Neuronal stem cell (in vitro differentiated cells): ENCODE data around the gene NPTX1.

Experiments
- DNase-seq: peaks from one replicate; pipeline ENCODE4 v3.0.0-alpha.2; 2013; ENCODE audit warnings: low spot score
- H2AFZ ChIP-seq: one replicate; pipeline ENCODE4 v1.6.1; 2013; ENCODE audit warnings: mild to moderate bottlenecking, low read length, inconsistent platforms
- H2AK5ac ChIP-seq: 2 replicates; pipeline ENCODE4 v1.6.1; 2013; ENCODE audit warnings: low read depth, mild to moderate bottlenecking, inconsistent platforms, low read length, moderate library complexity, mixed read lengths
- H2BK120ac ChIP-seq: 2 replicates; pipeline ENCODE4 v1.6.1; 2013; ENCODE audit warnings: low read depth, mild to moderate bottlenecking, inconsistent platforms, low read length, moderate library complexity, mixed read lengths
- H2BK12ac ChIP-seq: one replicate; pipeline ENCODE4 v1.6.1; 2013; ENCODE audit warnings: low read length, inconsistent platforms
- H2BK15ac ChIP-seq: 2 replicates; pipeline ENCODE4 v1.6.1; 2013; ENCODE audit warnings: mild to moderate bottlenecking, low read length, inconsistent platforms, mixed read lengths
- H2BK5ac ChIP-seq: one replicate; pipeline ENCODE4 v1.6.1; 2013; ENCODE audit warnings: inconsistent platforms, mild to moderate bottlenecking, low read length, moderate library complexity
- H3K14ac ChIP-seq: one replicate; pipeline ENCODE4 v1.6.1; 2013; ENCODE audit warnings: low read length, inconsistent platforms
- H3K18ac ChIP-seq: 2 replicates; pipeline ENCODE4 v1.6.1; 2013; ENCODE audit warnings: low read length, inconsistent platforms
- H3K23ac ChIP-seq: 2 replicates; pipeline ENCODE4 v1.6.1; 2013; ENCODE audit warnings: low read depth, mild to moderate bottlenecking, mixed read lengths, low read length, inconsistent platforms; ENCODE audit not compliant: poor library complexity
- H3K27ac ChIP-seq: replicated peaks from 3 replicates; pipeline ENCODE4 v1.5.1; 2013; ENCODE audit warnings: low read length, inconsistent platforms
- H3K27me3 ChIP-seq, 3 experiments: 2 replicates each; pipeline ENCODE4 v1.6.1; 2013; ENCODE audit warnings: low read length in 3 of 3, mild to moderate bottlenecking in 2 of 3, inconsistent platforms in 1 of 3, low read depth in 1 of 3, mixed read lengths in 1 of 3, moderate library complexity in 1 of 3; ENCODE audit not compliant: control insufficient read depth in 3 of 3, insufficient read depth in 3 of 3
- H3K36me3 ChIP-seq, 2 donors: replicated peaks in 1 of 2; 2 replicates each; pipeline ENCODE4 v1.6.1; 2013; ENCODE audit warnings: low read length in 2 of 2; ENCODE audit not compliant: control insufficient read depth in 2 of 2, insufficient read depth in 2 of 2
- H3K4ac ChIP-seq: 2 replicates; pipeline ENCODE4 v1.6.1; 2013; ENCODE audit warnings: inconsistent platforms, mild to moderate bottlenecking, low read length, moderate library complexity
- H3K4me1 ChIP-seq, 2 donors: 1 replicate in 1 of 2; 2 replicates in 1 of 2; pipeline ENCODE4 v1.6.1; 2013; ENCODE audit warnings: low read length in 2 of 2, low read depth in 1 of 2; ENCODE audit not compliant: control insufficient read depth in 2 of 2, insufficient read depth in 1 of 2
- H3K4me2 ChIP-seq: one replicate; pipeline ENCODE4 v1.6.1; 2013; ENCODE audit warnings: mild to moderate bottlenecking, low read length, inconsistent platforms; ENCODE audit not compliant: insufficient read depth, poor library complexity, severe bottlenecking
- H3K4me3 ChIP-seq, 2 donors: 2 replicates each; pipeline ENCODE4 v1.5.1; 2013; ENCODE audit warnings: low read length in 2 of 2, mild to moderate bottlenecking in 2 of 2, inconsistent platforms in 1 of 2, moderate library complexity in 1 of 2
- H3K79me1 ChIP-seq: one replicate; pipeline ENCODE4 v1.6.1; 2013; ENCODE audit warnings: low read depth, mild to moderate bottlenecking, inconsistent platforms, low read length, moderate library complexity
- H3K9ac ChIP-seq: one replicate; pipeline ENCODE4 v1.6.1; 2013; ENCODE audit warnings: mild to moderate bottlenecking, low read depth, low read length, inconsistent platforms; ENCODE audit not compliant: poor library complexity
- H3K9me3 ChIP-seq, 2 donors: replicated peaks in 1 of 2; 2 replicates each; pipeline versions ENCODE3 to v1.6.1; 2013; ENCODE audit warnings: low read length in 2 of 2, mild to moderate bottlenecking in 2 of 2, inconsistent platforms in 1 of 2, low read depth in 1 of 2, mixed read lengths in 1 of 2, moderate library complexity in 1 of 2; ENCODE audit not compliant: control insufficient read depth in 2 of 2, insufficient read depth in 1 of 2
- H4K8ac ChIP-seq: one replicate; pipeline ENCODE4 v1.6.1; 2013; ENCODE audit warnings: low read depth, mild to moderate bottlenecking, inconsistent platforms, low read length, moderate library complexity
- H4K91ac ChIP-seq: one replicate; pipeline ENCODE4 v1.6.1; 2013; ENCODE audit warnings: low read length, low read depth, mild to moderate bottlenecking, inconsistent platforms; ENCODE audit not compliant: poor library complexity
- WGBS, 2 donors: extraction: QIAGEN DNeasy Blood & Tissue Kit; methylation state at CpG; one replicate each; pipeline ENCODE4 v1.1.7; 2013; ENCODE audit warnings: missing lambda C conversion rate in 2 of 2, mixed read lengths in 1 of 2; ENCODE audit not compliant: insufficient read length in 2 of 2, insufficient replicate concordance in 1 of 2; ENCODE audit errors: extremely low coverage in 2 of 2; 5-methylcytosine and 5-hydroxymethylcytosine counted together

The NPTX1 gene

DNA sequence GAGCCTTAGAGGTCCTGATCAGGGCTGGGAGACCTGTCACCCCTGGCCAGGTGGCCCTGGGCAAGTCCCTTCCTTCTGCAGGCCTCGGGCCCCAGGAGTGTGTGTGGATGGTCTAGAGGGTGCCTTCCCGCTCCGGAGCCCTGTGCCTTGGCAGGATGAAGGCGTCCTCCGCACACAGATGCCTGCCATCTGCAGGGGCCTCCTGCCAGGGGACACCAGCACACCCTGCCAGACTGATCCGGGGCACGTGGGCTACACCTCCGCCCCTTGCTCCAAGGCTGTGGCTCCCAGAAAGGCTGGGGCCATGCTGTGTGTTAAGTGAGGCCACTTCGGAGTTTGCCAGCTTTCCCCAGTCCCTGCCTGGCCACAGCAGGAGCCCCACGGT is 30.7 kb downstream of the NPTX1 start:
- WGBS, 2 donors = no CpG with 5 or more reads among the region's 10 CpGs
- no peak overlapping the region for H2BK12ac ChIP-seq
- H2BK120ac ChIP-seq = no peak overlapping the region
- no peak overlapping the region for H3K23ac ChIP-seq
- H3K27ac ChIP-seq = no peak overlapping the region
- H3K27me3 ChIP-seq = peaks cover 0 to 48% (median 2%) of the 10 kb centered on the region in 3 experiments
- no peak overlapping the region for H4K91ac ChIP-seq
- H2BK15ac ChIP-seq = no peak overlapping the region
- H3K36me3 ChIP-seq = no peaks in the 10 kb centered on the region
- peak overlapping the region; percentile 63 for H2AK5ac ChIP-seq
- H3K9me3 ChIP-seq = no peaks in the 10 kb centered on the region
- H3K4me3 ChIP-seq = no peak overlapping the region
- no peak overlapping the region for H2AFZ ChIP-seq
- peak overlapping the region; percentile 89 for H3K14ac ChIP-seq
- peak overlapping the region; percentile 27 for H3K18ac ChIP-seq
- no peak overlapping the region for H2BK5ac ChIP-seq
- H3K4me2 ChIP-seq = no peak overlapping the region
- H4K8ac ChIP-seq = no peak overlapping the region
- no peaks in the 10 kb centered on the region for H3K79me1 ChIP-seq
- H3K9ac ChIP-seq = no peak overlapping the region
- no peak for DNase-seq
- no peak overlapping the region for H3K4ac ChIP-seq
- H3K4me1 ChIP-seq = peaks cover 4 to 6% of the 10 kb centered on the region in 2 donors

DNA sequence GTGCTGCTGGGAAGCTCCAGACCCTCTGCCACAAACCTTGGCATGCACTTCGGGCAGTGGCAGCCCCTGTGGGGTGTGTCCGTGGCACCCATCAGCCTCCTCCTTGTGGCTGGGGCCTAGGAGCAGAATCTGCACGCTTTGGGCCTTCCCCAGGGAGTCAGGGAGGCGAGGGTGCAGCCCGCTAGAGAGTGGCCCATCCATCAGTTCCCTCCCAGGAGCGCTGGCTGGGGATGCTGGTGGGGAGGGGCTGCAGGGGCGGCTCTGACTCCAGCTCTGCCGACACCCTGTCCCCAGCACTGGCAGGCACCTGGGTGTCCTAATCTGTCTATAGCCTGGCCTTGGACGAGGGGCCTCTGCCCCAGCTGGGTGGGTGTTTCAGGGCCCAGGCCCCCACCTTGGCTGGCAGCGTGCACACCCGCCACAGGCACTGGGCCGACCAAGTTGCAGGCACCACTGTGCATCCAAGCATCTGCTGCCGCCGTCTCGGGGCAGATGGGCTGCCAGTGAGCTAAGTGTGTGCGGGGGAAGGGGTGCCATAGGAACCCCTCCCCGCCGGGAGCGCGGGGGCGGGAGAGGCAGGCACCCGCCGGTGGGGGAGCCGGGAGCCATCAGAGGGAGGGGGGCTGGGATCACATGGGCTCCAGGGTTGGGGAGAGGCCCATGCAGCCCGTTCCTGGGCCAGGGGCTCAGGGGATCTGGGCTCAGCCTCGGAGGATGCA is 31.2 kb downstream of the NPTX1 start:
- no peak overlapping the region for H4K91ac ChIP-seq
- no peak overlapping the region for H2BK12ac ChIP-seq
- H3K18ac ChIP-seq = peak overlapping the region; percentile 27
- no peaks in the 10 kb centered on the region for H3K36me3 ChIP-seq
- H2BK5ac ChIP-seq = no peak overlapping the region
- no peak overlapping the region for H3K27ac ChIP-seq
- H2AFZ ChIP-seq = no peak overlapping the region
- no peak overlapping the region for H3K4me3 ChIP-seq
- no peak overlapping the region for H3K4ac ChIP-seq
- H4K8ac ChIP-seq = no peak overlapping the region
- H3K4me1 ChIP-seq = peaks cover 4 to 6% of the 10 kb centered on the region in 2 donors
- WGBS, 2 donors = no CpG with 5 or more reads among the region's 26 CpGs
- H3K14ac ChIP-seq = peak overlapping the region; percentile 89
- peaks cover 0 to 48% (median 2%) of the 10 kb centered on the region in 3 experiments for H3K27me3 ChIP-seq
- no peak overlapping the region for H2BK15ac ChIP-seq
- no peak for DNase-seq
- H3K9ac ChIP-seq = no peak overlapping the region
- H3K4me2 ChIP-seq = no peak overlapping the region
- no peaks in the 10 kb centered on the region for H3K79me1 ChIP-seq
- no peak overlapping the region for H2BK120ac ChIP-seq
- H2AK5ac ChIP-seq = peak overlapping the region; percentile 21
- H3K9me3 ChIP-seq = no peaks in the 10 kb centered on the region
- H3K23ac ChIP-seq = no peak overlapping the region

DNA sequence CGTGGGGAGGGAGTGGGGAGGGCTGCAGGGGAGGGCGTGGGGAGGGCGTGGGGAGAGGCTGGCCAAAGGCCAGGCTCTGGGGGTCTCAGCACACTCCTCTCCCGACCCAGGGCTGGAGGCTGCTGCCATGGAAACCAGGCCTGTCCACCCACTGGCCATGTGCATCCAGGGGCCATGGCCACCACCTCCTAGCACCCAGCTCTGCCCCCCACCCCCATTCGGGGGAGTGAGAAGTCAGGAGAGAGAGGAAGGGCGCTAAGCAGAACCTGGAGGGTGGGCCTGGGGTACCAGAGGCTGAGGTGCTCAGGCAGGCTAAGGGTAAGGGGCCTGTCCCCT is 31.8 kb downstream of the NPTX1 start:
- H3K9ac ChIP-seq = no peak overlapping the region
- H2BK5ac ChIP-seq = no peak overlapping the region
- WGBS, 2 donors = no CpG with 5 or more reads among the region's 6 CpGs
- no peak overlapping the region for H3K4me2 ChIP-seq
- no peak for DNase-seq
- peaks cover 0 to 48% (median 2%) of the 10 kb centered on the region in 3 experiments for H3K27me3 ChIP-seq
- no peaks in the 10 kb centered on the region for H3K9me3 ChIP-seq
- peak overlapping the region; percentile 21 for H2AK5ac ChIP-seq
- no peak overlapping the region for H2AFZ ChIP-seq
- peaks cover 4 to 6% of the 10 kb centered on the region in 2 donors for H3K4me1 ChIP-seq
- no peak overlapping the region for H3K27ac ChIP-seq
- no peak overlapping the region for H3K4me3 ChIP-seq
- no peak overlapping the region for H3K23ac ChIP-seq
- H2BK15ac ChIP-seq = no peak overlapping the region
- peak overlapping the region; percentile 48 for H3K18ac ChIP-seq
- H4K91ac ChIP-seq = no peak overlapping the region
- H2BK12ac ChIP-seq = no peak overlapping the region
- H3K4ac ChIP-seq = no peak overlapping the region
- H2BK120ac ChIP-seq = no peak overlapping the region
- H3K79me1 ChIP-seq = no peaks in the 10 kb centered on the region
- H3K14ac ChIP-seq = no peak overlapping the region
- H4K8ac ChIP-seq = no peak overlapping the region
- H3K36me3 ChIP-seq = no peaks in the 10 kb centered on the region

DNA sequence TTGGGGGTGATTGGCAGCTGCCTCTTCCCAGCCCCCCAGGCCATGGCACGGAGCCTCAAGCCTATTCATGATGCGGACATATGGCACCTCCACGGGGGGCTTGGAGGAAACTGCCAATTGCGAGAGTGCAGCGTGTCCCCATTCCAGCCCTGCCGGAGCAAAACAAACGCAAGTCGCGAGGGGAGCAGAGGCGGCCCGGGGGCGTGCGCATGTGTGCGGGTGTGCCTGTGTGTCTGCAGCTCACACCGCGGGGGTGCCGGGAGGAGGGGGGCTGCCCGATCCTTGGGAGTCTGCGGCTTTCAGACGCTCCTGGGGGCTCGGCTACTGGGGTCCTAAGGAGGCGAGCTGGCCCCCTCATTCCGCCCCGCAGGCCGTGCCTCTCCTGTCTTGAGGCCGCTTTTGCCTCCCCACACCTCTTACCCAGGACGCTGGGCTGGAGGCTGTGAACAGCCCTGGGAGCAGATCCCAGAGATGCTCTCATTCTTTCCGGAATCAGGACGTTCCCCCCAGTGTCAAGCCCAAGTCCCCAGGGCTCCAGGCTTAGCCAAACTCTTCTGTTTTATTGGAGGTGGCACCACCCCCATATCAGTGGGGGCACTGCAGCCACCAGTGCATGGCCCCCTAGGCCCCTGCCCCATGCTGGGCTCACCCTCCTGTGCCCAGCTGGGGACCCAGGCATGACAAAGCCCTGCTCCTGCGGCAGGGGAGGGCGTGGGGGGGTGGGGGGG is 32.3 kb downstream of the NPTX1 start:
- Histone ChIP-seq H3K23ac (no peak overlapping the region), H4K91ac (no peak overlapping the region), H2BK5ac (no peak overlapping the region), H3K9me3 (no peaks in the 10 kb centered on the region), H3K27me3 (peaks cover 0 to 46% (median 2%) of the 10 kb centered on the region in 3 experiments), H3K9ac (no peak overlapping the region), H3K4ac (no peak overlapping the region), H2BK12ac (no peak overlapping the region), H3K27ac (no peak overlapping the region), H3K4me2 (no peak overlapping the region), H4K8ac (no peak overlapping the region), H2AK5ac (peak overlapping the region; percentile 35), H3K4me1 (peaks cover 4 to 6% of the 10 kb centered on the region in 2 donors), H2BK120ac (no peak overlapping the region), H2AFZ (no peak overlapping the region), H3K79me1 (no peaks in the 10 kb centered on the region), H3K14ac (peak overlapping the region; percentile 82), H3K4me3 (no peak overlapping the region), H3K18ac (peak overlapping the region; percentile 48), H2BK15ac (no peak overlapping the region), H3K36me3 (no peaks in the 10 kb centered on the region)
- no peak for DNase-seq
- no CpG with 5 or more reads among the region's 31 CpGs for WGBS, 2 donors
